ENCODE results near the gene HOXA3.

The HOXA3 gene

DNA sequence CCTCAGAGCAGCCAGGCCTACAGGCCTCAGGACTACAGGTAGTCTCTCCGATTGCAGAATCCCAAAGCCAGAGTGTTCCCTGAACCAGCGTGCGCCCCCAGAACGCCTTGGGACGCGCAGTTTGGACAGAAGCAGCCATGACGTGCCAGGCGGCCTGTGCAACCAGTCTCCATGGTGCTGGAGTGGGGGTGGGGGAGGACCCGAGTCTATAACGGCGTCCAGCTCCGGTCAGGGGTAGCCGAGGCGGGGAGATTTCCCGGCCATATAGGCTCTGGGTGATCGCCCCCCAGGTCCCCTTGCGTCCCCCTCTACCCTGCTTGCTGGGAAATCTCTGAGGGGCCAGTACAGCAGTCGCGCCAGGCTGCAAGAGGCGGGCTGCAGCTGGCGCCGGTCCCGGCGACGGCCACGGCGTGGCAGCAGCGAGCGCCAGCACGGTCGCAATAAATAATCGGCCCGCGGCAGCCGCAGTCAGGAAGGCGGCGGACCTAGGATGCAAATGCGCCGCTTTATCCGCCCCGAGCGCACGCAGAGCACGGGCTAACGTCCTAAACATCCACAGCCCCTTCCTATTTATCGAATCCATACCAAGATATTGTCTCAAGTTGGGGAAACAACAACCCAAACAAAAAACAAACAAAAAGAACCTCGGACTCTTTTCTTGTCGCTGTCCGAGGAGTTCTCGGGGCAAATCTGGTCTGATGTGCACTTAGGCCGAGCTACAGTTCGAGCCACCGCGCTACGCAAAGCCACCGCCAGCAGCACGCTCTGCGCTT lies 1.6 kb downstream of the HOXA3 start:
- in situ Hi-C loops (cut with HindIII; ENCODE audit: low pct_ligation_motif_present, low pct_unique_long_range_greater_than_20kb, low sequenced_read_pairs), result no loop called here
- DNase-seq, result peak; percentile 93

DNA sequence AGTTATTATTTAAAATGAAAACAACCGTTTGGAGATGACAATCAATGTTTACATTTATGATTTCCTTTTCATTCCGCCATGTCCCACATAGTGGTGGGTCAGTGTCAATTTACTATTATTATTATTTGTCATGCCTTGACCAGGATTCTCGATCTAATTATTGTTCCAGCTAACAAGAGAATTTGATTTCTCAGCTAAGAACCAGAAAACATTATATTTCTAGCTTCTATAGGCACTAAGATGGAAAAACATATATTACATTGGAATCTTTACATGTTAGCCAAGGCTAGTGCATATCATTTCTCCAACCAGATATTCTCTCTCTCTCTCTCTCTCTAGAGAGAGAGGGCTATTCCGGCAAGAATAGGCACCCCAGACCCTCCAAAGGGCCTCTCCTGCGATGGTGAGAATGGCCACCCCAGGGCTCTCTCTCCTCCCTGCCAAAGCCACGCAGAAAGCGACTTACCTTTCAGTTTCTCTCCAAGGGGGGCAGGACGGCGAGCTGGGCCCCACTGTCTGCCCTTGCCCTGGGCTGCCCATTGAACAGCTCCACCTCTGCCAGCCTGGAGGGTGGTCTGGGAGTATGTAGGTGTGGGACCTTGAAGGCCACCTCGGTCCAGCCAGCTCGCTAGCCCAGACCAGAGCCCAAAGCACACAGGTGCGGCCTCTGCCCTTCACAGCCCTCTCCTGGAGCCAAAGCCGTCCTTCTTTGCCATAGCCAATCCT lies 2.4 kb downstream of the HOXA3 start:
- DNase-seq, result peak; percentile 53
- in situ Hi-C loops (cut with HindIII; ENCODE audit: low pct_ligation_motif_present, low pct_unique_long_range_greater_than_20kb, low sequenced_read_pairs), result no loop called here

DNA sequence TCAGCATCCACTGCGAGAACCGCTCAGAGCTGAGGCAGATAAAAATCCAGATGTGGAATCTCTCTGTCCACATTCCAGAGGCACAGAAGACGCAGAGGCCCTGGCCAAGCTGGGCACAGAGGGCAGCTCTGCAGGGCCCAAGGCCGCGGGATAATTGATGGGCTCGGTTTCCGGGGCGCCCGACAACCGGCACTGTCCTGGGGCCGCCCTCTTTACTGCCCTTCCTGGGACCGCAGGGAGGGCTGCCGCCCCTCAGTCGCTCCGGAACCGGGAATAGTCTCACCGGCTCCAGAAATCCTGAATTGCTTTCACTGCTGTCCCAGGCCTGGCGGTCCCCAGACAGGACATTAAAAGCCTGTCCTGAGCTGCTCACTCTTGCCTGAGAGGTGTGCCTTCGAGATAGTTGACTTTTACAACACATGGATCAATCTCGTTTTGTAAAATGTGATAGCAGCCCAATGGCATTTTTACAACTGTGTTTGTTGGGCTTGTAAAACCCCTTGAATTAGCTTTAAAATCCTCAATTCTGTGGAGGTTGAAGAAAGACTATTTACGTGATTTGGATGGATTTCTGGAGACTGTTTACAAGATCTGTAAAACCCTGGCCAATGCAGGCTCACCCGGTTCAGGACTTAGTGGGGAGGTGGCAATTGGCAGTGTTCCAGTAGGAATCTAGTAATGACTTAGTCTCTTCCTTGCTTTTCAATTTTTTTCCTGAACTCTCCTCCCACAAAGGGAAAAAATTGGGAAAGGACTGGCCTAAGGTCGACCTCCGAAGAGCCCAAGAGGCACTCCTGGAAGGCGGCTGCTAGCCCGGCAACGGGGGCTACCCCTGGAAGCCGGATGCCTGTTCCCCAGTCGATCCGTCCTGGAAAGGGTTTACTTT lies 3.4 kb downstream of the HOXA3 start:
- in situ Hi-C loops (cut with HindIII; ENCODE audit: low pct_ligation_motif_present, low pct_unique_long_range_greater_than_20kb, low sequenced_read_pairs), result no loop called here
- peak; percentile 40 for DNase-seq

DNA sequence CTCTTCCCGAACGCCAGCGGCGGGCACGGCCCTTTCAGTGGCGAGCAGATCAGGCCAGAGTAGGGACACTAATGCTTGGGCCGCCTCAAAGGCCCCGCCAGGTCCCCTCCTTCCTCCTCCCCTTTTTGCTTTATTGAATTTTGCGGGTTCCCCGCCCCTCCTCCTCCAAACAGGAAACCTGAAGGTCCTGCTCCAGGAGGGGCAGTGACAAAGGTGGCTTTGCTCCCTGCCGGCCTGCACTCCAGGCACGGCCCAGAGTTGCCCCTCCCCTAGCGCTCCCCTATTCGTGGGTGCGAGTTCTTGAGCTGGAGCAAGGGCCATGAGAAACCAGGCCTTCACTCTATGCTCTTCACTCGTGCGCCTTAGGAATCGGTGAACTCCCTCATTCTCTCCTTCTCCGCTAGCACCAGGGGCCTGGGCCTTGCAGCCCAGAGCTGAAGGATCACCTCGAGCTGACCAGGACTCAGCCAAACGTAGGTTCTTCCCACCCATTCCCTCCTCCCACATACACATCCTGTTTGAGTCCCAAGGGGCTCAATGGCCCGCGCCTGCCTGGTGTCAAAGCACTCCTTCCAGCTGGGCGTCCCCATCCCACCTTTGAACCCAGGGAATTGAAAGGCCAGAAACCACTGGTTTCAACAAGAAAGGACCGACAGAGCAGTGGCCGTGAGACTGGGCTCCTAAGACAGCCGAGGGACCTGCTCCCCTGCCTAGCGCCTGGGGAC lies 4.2 kb downstream of the HOXA3 start:
- in situ Hi-C loops (cut with HindIII; ENCODE audit: low pct_ligation_motif_present, low pct_unique_long_range_greater_than_20kb, low sequenced_read_pairs), result no loop called here
- DNase-seq, result peak; percentile 52

DNA sequence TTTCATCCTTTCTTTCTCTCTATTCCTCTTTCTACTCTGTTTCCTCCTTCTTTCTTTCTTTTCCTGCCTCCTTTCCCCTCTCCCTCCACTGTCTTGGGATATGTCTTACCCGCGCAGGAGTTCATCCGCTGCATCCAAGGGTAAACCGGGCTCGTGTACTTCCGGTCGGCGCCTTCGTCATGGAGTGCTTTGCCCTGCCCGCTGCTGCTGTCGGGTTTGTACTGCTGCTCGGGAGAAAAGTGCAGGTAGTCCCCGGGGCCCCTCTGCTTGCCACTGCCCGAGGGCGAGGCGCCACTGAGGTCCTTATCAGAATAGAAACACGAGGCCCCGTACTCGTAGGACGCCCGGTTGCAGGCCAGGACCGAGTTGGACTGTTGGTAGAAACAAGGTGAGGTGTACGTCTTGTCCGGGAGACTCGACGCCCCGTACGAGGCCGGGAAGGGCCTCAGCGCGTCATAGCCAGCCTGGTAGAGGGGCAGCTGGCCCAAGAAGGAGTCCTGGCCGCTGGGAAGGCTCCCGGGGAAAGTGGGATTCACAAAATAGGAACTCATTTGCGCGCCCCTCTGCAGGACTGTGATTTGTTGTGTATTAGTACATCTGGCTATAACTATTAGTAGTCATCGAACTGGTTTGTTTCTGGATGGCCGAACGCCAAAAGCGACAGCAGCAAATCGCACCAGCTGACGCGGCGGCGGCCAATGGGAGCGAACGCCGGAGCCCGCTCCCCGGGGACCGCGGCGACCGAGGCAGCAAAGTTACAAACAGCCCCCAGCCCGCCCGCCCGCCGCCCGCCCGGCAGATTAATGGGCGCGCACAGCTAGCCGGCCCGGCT lies 5.0 kb downstream of the HOXA3 start, which contains the start of gene HOXA6:
HOXA6 (minus strand) TSS at position 576 of the 832 bp plus-strand sequence; CDS start at position 551, 25 bp downstream.
- no peak for DNase-seq
- in situ Hi-C loops (cut with HindIII; ENCODE audit: low pct_ligation_motif_present, low pct_unique_long_range_greater_than_20kb, low sequenced_read_pairs), result no loop called here

DNA sequence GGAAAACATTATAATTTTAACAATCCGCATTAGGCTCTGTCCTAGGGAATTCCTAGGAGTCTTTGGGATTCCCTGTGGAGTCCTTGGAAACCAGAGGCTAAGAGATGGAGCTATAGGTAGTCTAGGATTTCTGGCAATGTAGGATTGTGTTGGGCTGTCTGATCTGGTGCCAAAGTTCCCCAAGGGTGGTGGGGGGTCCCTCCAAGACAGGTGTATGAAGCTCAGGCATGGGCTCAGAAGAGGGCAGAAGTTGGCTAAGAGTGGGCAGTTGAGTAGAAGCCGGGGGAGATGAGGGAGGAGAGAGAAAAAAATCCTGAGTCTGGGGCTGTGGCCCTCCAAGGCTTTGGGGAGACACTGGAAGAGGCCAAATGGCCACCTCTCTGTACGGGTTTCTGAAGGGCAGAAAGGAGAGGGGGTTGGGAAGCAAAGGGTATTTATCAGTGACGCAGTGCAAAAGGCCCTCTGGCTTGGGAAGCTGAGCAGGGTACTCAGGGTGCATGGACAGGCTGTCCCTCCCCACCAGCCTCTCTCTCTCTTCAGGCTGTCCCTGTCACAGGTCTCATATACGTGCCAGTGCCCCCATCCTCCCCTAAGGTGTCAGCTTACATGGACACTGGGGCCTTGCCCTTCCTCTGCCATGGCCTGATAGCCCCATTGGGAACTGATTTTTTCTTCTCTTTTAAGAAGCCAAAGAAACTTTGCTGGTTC lies 5.7 kb downstream of the HOXA3 start:
- no peak for DNase-seq
- in situ Hi-C loops (cut with HindIII; ENCODE audit: low pct_ligation_motif_present, low pct_unique_long_range_greater_than_20kb, low sequenced_read_pairs), result no loop called here

DNA sequence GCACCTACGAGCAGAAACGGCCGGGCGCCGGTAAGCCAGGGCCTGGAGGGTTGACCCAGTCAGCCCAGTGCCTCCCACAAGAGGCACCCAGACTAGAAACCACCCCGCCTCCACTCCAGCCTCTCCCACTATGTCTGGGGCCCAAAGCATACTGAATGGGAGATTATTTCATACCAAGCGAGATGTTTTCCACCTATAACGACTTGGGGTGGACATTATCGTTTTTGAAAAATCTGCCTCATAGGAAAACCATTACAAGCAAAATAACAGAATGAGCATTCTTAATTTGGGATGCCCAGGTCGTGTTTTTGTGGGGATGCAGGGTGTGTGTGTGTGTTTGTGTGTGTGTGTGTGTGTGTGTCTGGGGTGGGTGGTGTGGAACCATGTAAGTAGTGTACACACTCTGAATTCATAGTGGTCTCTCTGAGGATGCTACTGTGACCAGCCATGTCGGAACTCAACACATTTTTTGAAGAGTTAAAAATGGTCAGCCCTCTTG lies 6.4 kb downstream of the HOXA3 start:
- DNase-seq, result no peak
- in situ Hi-C loops (cut with HindIII; ENCODE audit: low pct_ligation_motif_present, low pct_unique_long_range_greater_than_20kb, low sequenced_read_pairs), result no loop called here

DNA sequence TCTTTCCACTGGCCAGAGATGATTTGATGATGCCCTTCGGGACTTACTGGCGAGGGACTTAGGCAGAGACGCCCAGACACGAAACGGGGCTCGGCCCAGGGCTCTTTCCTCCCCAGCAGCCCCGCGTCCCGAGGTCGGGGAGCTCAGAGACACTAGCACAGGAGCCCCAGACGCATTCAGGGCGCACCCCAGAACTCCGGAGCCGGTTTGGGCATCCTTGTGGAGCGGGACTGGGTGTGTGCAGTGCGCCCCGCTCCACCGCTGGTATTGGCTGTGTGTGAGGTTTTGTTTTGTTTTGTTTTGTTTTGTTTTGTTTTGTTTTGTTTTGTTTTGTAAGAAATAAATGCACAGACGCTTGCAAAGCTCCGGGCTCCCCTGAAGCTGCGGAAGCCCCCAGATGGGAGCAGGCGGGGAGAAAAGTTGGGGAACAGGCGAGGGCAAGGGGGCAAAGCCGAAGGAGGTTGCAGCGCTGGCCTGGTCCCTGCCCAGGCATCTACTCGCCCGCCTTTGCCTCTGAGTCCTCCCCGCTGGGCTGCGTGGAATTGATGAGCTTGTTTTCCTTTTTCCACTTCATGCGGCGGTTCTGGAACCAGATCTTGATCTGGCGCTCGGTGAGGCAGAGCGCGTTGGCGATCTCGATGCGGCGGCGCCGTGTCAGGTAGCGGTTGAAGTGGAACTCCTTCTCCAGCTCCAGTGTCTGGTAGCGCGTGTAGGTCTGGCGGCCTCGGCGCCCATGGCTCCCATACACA lies 7.0 kb downstream of the HOXA3 start:
- in situ Hi-C loops (cut with HindIII; ENCODE audit: low pct_ligation_motif_present, low pct_unique_long_range_greater_than_20kb, low sequenced_read_pairs), result no loop called here
- DNase-seq, result no peak

DNA sequence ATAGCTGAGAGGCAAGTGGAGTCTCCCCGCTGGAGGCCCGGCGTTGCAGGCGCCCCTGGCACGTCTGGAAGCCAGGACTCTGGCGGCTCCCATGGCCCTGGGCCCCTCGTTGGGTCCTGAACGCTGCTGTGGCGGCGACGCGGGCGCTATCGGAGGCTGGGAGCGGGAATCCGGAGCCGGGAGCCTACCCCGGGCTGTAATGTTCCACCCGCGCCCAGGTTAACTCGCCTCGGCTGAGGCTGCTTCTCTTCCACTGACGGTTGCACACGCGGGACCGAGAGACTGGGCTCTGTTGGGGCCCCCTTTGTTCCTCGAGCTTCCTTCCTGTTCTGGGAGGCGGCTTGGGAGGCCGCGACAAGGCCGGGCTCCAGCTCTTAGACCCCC lies 7.6 kb downstream of the HOXA3 start:
- DNase-seq, result no peak

DNA sequence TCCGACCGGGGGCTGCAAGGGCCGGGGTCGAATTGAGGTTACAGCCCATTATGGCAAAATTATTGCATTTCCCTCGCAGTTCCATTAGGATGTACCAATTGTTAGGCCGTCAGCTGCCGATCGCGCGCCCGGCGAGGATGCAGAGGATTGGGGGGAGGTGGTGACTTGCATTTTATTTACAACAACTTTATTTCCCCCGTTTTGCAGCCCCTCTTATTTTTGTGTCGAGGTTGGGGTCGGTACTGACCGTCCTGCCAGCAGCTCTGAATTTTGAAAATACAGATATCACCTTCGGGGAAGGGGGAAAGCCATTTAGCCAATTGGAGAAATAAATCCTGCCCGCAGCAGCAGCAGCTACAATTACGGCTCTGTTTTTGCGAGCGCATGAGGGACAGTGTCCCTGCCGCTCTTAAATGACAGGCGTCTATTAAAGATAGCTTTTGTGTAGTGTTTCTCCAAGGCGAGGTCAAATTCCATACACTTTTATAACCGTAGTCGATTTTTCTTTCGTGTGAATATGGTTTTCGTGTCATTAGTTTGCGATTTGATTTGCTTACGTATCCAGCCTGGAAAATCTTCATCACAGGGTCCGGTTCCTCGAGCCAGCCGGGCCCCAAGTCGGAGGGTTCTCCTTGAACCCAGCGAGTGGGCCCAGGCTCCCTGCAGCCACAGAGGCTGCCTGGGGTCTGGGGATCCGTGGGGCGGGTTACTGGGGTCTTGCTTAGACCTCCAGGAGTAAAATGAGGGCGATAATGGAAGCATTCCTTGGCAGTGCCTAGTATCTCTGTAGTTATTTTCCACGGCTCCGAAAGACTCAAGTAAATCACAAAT lies 8.2 kb downstream of the HOXA3 start:
- no peak for DNase-seq
- in situ Hi-C loops (cut with HindIII; ENCODE audit: low pct_ligation_motif_present, low pct_unique_long_range_greater_than_20kb, low sequenced_read_pairs), result no loop called here

More for the DNA sequence above, 7.6 kb downstream of the HOXA3 start:
- in situ Hi-C loops (cut with HindIII; ENCODE audit: low pct_ligation_motif_present, low pct_unique_long_range_greater_than_20kb, low sequenced_read_pairs), result no loop called here

DNA sequence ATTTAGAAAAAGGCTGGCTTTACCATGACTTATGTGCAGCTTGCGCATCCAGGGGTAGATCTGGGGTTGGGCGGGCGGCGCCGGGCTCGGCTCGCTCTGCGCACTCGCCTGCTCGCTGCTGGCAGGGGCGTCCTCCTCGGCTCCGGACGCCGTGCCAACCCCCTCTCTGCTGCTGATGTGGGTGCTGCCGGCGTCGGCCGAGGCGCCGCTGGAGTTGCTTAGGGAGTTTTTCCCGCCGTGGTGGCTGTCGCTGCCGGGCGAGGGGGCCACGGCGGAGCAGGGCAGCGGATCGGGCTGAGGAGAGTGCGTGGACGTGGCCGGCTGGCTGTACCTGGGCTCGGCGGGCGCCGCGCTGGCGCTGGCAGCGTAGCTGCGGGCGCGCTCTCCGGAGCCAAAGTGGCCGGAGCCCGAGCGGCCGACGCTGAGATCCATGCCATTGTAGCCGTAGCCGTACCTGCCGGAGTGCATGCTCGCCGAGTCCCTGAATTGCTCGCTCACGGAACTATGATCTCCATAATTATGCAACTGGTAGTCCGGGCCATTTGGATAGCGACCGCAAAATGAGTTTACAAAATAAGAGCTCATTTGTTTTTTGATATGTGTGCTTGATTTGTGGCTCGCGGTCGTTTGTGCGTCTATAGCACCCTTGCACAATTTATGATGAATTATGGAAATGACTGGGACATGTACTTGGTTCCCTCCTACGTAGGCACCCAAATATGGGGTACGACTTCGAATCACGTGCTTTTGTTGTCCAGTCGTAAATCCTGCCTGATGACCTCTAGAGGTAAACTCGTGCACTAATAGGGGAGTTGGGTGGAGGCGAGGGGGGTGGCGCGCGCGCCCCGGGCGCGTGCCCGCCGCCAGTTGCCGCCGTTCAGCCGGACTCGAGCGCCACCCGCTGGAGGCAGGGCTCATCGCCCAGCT lies 9.1 kb downstream of the HOXA3 start, which contains the start of gene HOXA5:
HOXA5 (minus strand) TSS at position 659 of the 927 bp plus-strand sequence; CDS start at position 585, 74 bp downstream.
- in situ Hi-C loops (cut with HindIII; ENCODE audit: low pct_ligation_motif_present, low pct_unique_long_range_greater_than_20kb, low sequenced_read_pairs), result no loop called here
- DNase-seq, result peak; percentile 99

DNA sequence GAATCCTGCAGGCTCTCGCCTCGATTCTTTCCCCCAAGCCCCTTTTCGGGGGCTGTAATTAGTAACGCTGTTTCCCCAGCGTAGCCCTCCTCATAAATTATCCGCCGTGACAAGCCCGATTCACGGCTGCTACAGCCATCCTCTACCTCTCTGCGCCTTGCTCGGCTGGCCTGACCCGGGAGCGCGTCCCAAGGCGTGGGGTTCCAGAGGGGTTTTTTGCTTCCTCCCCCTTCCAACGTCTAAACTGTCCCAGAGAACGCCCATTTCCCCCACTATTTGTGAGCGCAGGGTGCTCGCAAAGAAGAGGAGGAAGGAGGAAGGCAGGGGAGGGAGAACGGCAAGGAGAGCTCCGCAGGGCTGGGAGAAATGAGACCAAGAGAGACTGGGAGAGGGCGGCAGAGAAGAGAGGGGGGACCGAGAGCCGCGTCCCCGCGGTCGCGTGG lies 9.8 kb downstream of the HOXA3 start:
- in situ Hi-C loops (cut with HindIII; ENCODE audit: low pct_ligation_motif_present, low pct_unique_long_range_greater_than_20kb, low sequenced_read_pairs), result no loop called here
- DNase-seq, result peak; percentile 46

DNA sequence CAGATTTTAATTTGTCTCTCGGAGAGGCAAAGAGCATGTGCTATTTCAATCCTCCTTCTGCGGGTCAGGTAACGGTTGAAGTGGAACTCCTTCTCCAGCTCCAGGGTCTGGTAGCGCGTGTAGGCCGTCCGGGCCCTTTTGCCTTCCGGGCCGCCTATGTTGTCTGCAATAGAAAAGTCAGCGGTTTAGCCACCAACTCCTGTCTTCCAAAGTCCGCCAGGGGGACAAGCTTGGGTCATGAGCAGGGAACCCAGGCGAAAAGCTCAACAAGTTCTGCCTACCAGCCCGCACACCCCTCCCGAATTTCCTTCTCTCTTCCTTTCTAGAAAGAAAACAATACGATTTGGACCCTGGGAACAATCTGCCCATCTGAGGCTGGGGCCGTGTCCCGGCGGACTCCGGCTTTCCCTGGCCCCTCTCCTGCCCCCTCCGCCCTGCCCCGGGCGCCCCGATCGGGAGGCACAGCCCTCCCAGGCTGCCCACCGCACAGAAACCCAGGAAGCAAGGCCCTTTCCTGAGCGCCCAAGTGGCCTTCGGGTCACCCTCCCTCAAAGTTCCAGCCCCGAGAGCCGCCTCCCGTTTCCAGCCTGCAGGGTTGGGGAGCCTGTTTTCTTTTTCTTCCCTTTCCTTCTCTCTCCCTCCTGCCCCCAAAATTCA lies 10.3 kb downstream of the HOXA3 start:
- in situ Hi-C loops (cut with HindIII; ENCODE audit: low pct_ligation_motif_present, low pct_unique_long_range_greater_than_20kb, low sequenced_read_pairs), result no loop called here
- peak; percentile 87 for DNase-seq

All from ACHN (cell line).